ENCODE results near the gene ATP6V1F.

Gene ATP6V1F

GRCh38 chr7:128883622-128884448, 21.2 kb downstream of the ATP6V1F start:
- peak; percentile 97 for DNase-seq (ENCODE audit: insufficient read length, low spot score)
- no peak for FAIRE-seq
- no peak for TF ChIP-seq POLR2A (IDR thresholded peaks at IDR 0.05; ENCODE audit: low read depth, low read length)

DNA sequence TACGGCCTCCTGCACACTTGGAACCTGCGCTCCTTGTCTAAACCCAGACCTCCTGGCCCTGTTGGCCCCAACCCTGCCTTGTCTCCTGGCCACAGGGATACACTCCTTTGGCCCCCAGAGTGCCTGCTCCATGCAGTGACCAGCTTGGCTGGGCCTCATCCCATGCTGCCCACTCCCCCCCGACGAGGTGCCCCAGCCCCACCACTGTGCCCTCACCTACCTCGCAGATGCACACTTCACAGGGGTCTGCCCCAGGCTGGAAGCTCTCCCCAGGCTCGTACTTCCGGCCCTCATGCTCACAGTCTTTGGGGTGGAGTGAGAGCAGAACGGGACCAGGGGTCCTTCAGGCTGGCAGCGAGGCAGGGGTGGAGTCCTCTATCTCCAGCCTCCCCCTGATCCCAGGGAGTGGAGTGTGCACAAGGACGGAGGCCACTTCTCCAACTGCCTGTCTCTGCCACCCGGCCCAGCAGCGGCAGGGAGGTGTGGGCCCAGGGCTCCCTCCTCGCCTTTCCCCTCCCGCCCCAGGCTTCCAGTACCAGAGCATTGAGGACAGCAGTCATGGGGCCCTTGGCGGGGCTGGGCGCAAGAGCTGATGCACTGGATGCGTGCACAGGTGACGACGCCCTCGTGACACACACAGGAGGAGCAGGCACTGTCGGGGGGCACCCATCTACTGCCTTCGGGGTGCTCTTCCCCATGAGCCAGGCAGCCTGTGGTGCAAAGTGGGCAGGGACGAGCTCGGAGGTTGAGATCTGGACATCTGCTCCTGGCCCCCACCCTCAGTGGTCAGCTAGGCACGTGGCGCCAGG, 22.1 kb downstream of the ATP6V1F start:
- no peak for FAIRE-seq
- no peak for TF ChIP-seq POLR2A (IDR thresholded peaks at IDR 0.05; ENCODE audit: low read depth, low read length)

DNA sequence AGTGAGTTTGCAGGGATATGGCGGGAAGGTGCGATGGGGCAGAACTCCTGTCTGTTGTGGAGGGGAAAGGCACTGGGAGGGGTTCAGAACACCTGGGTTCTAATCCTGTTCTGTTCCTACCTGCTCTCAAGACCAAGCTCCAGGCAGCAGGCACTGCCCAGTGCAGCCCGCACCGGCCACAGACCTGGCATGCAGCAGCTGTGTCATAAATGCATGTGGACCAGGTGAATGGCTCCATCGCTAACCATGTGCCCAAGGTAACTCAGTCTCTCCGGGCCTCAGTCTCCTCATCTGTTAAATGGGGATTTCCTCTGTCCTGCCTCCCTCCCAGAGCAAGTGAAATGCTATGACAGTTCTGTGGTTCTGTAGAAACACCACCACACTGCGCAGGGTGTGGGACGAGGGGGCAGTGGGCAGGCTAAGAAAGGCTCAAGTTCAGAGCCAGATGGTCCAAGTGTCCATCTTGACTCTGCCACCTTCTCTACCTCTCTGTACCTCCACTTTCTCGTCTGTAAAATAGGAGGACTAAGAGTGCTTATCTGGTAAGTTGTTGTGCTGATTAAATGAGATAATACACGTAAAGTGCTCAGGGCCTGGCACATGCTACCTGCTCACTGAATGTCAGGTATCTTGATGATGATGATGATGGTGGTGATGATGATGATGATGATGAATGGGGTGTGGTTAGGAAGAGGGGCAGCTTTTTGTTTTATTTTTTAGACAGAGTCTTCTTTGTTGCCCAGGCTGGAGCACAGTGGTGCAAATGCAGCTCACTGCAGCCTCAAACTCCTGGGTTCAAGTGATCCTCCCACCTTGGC, 22.9 kb downstream of the ATP6V1F start:
- DNase-seq (ENCODE audit: insufficient read length, low spot score) (no peak), FAIRE-seq (no peak)
- no peak for TF ChIP-seq POLR2A (IDR thresholded peaks at IDR 0.05; ENCODE audit: low read depth, low read length)

More for the DNA sequence above, 22.1 kb downstream of the ATP6V1F start:
- DNase-seq (ENCODE audit: insufficient read length, low spot score), result no peak

DNA sequence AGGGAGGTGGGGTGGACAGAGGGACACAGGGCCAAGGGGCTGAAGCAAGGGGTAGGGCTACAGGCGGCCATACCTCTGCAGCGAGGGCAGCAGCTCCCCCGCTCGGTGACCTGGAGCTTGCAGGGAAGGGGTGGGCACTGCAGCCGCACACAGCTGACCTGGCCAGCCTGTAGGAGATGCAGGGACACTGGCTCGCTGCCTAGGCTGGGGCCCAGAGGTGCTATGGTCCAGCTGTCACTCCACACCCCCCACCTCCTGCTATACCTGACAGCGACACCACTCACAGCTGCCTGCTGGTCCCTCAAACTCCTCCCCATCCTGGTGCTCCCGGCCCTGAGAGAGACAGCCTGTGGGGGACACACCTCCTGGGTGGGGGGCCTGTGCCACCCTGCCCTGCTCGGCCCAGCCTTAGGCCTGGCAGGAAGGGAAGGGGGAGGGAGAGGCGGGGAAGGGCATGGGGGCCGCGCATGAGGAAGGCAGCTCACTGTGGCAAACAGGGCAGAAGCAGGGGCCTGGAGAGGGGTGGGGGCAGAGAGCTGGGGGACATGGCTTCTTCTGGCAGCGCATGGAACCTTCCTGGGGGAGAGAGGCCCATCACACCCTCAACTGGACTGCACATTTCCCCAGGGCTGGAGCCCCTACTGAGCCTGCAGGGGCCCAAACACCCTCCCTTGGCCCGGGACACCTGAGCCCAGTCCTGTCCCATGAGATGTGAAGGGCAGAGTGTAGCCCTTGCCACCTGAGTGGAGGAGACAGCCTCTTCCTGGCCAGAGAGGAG, 23.9 kb downstream of the ATP6V1F start:
- FAIRE-seq (no peak), DNase-seq (ENCODE audit: insufficient read length, low spot score) (no peak)
- TF ChIP-seq POLR2A (IDR thresholded peaks at IDR 0.05; ENCODE audit: low read depth, low read length), result no peak

DNA sequence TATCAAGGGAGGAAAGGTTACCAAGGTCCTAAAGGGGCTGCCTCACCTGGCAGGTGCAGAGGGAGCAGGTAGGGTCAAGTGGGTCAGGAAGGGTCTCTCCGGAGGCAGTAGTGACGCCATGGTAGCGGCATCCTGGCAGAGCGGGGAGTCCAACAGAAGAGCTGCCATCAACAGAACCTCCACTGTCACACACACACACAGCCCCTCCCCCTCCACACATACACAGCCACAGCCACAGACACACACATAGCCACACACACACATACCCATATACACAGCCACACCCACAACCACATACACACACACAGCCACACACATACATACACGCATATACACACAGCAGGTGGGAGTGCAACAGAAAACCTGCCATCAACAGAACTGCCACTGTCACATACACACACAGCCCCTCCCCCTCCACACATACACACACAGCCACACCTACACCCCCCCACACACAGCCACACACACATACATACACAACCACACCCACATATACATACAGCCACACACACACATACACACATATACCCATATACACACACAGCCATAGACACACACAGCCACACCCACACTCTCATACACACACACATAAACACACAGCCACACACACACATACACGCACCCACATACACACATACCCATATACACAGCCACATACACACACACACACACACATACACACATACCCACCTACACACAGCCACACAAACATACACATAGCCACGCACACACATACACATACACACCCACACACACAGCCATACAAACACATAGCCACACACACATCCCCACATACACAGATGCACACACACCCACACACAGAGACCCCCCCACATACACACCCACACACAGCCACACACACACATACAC, 24.7 kb downstream of the ATP6V1F start:
- DNase-seq (ENCODE audit: insufficient read length, low spot score) (no peak), FAIRE-seq (no peak)
- TF ChIP-seq POLR2A (IDR thresholded peaks at IDR 0.05; ENCODE audit: low read depth, low read length), result no peak

- FAIRE-seq, result no peak
Observed at GRCh38 chr7:128888039-128888755, 25.5 kb downstream of the ATP6V1F start.

GRCh38 chr7:128888756-128889095, 26.1 kb downstream of the ATP6V1F start:
- FAIRE-seq (no peak), DNase-seq (ENCODE audit: insufficient read length, low spot score) (no peak)
- no peak for TF ChIP-seq POLR2A (IDR thresholded peaks at IDR 0.05; ENCODE audit: low read depth, low read length)

More at GRCh38 chr7:128888039-128888755, 25.5 kb downstream of the ATP6V1F start:
- TF ChIP-seq POLR2A (IDR thresholded peaks at IDR 0.05; ENCODE audit: low read depth, low read length), result no peak
- no peak for DNase-seq (ENCODE audit: insufficient read length, low spot score)

- no peak for TF ChIP-seq POLR2A (IDR thresholded peaks at IDR 0.05; ENCODE audit: low read depth, low read length)
- DNase-seq (ENCODE audit: insufficient read length, low spot score), result no peak
- FAIRE-seq, result no peak
Observed at GRCh38 chr7:128889121-128889520, 26.5 kb downstream of the ATP6V1F start.

DNA sequence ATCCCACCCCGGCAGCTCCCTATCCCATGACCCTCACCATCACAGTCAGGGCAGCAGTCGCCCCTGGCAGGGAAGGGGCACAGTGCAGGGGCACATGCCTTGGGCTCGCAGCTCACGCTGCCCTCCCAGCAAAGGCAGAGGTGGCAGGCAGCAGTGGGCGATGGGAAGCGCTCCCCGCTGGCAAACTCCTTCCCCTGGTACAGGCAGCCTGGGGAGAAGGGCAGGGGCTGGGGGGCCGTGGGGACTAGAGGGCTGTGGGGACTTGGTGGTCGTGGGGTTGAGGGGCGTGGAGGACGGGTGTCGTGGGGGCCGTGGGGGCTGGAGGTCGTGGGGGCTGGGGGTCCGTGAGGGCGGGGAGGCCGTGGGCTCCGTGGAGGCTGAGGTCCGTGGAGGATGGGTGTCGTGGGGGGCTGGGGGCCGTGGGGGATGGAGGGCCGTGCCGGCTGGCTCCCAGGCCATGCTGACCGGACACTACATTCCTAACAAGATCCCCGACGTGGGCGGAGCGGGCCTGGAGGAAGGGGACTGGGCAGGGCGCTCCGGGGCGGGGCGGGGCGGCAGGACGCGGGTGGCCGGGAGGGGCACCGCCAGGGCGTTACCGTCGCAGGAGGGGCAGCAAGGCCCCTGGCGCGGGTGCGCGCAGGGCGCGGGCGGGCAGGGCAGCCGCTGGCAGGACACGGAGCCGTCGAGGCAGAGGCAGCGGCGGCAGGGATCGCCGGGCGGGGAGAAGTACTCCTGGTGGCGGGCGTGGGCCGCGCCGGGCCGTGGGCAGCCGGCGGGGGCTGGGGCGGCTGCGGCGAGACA, 27.9 kb downstream of the ATP6V1F start:
- no peak for DNase-seq (ENCODE audit: insufficient read length, low spot score)
- peak; percentile 38; the same call in 1 of the 2 replicates for TF ChIP-seq POLR2A (IDR thresholded peaks at IDR 0.05; ENCODE audit: low read depth, low read length)
- no peak for FAIRE-seq

DNA sequence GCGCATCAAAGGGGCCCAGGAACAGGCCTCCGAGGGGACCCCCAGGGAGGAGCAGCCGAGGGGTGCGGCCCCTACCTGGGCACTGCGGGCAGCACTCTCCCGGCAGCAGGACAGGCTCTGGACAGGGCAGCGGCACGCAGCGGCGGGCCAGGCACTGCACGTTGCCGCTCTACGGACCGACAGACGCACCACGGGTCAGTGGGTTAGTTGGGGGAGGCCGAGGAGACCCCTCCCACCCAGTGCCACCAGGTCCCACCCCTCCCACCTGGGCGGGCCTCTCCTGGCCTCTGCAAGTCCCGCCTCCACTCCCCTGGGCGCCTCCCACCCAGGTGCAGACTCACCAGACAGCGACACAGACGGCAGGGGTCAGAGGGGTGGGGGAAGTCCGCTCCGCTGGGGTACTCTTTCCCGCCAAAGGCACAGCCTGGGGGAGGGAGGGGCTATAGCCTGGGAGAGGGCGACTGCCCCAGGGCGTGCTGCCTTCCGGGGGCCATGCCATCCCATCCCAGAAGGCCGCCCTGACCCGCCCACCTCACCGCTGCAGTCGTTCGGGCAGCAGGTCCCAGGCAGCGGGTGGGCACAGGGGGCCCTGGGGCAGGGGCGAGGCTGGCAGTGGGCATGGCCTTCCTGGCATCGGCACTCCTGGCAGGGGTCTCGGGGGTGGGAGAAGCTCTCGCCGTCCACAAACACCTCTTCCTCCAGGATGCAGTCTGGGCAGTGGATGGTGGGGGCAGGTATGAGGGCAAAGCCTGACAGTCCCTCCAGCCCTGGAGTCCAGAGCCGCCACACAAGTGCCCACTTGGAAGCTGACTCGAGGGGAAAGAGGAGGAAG, 28.7 kb downstream of the ATP6V1F start:
- FAIRE-seq (no peak), DNase-seq (ENCODE audit: insufficient read length, low spot score) (no peak)
- TF ChIP-seq POLR2A (IDR thresholded peaks at IDR 0.05; ENCODE audit: low read depth, low read length), result no peak
